HAP-1 (cell line): ENCODE measurements around the gene SPINK7.
"Not testable (repeated sequence)": the region's sequence is repeated elsewhere in the genome, so short reads cannot be mapped to it uniquely, and the experiment has no call there.

Source experiments
- DNase-seq, 2 experiments: peaks; one replicate each; pipeline ENCODE4 v3.0.0-alpha.2; 2016 to 2020; ENCODE audit warnings: low spot score in 2 of 2
- H3K27me3 ChIP-seq: fragments of 250-450 bp; sonication (Bioruptor Pico); 2 replicates; pipeline ENCODE4 v1.5.1; 2020; ENCODE audit warnings: low read depth, mild to moderate bottlenecking, moderate library complexity
- H3K36me3 ChIP-seq: fragments of 250-450 bp; sonication (Bioruptor Pico); replicated peaks from 2 replicates; pipeline ENCODE4 v1.5.1; 2020; ENCODE audit warnings: mild to moderate bottlenecking
- H3K4me1 ChIP-seq: fragments of 250-450 bp; sonication (Bioruptor Pico); 2 replicates; pipeline ENCODE4 v1.5.1; 2020; ENCODE audit warnings: mild to moderate bottlenecking
- H3K4me3 ChIP-seq: fragments of 250-450 bp; sonication (Bioruptor Pico); 2 replicates; pipeline ENCODE4 v1.5.1; 2020; ENCODE audit warnings: mild to moderate bottlenecking, moderate library complexity
- H3K9me3 ChIP-seq: fragments of 250-450 bp; sonication (Bioruptor Pico); 2 replicates; pipeline ENCODE4 v1.5.1; 2020; ENCODE audit warnings: mild to moderate bottlenecking, moderate library complexity
- in situ Hi-C: fragments of 300-500 bp; cut with MboI; formaldehyde crosslinking; loops from 3 replicates; pipeline ENCODE4 v1.14.3; 2020; ENCODE audit warnings: low sequenced_read_pairs, inconsistent platforms, mixed read lengths

SPINK7 gene

DNA sequence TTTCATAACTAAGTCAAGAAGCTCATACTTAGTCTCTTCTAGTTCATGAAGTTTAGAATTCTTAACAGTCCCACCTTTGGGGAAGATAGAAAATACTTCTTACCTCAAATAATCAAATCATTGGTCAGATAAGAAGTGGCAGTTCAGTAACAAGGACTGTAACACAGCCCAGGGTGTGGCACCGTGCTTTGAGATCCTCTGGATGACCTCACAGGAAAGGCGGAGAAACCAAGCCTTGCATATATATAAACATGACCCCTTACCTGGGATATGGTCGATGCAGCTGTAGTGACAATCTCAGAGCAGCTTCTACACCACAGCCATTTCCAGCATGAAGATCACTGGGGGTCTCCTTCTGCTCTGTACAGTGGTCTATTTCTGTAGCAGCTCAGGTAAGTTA is at the start of gene SPINK7:
Gene SPINK7, plus strand, starts transcription at position 271 of the 400 bp plus-strand sequence. Its CDS starts 61 bp downstream, at position 332.
- no peaks in the 10 kb centered on the region for H3K4me1 ChIP-seq
- DNase-seq, result no peak
- no peak within 1 kb of the TSS for H3K4me3 ChIP-seq
- no peaks in the 10 kb centered on the region for H3K36me3 ChIP-seq
- in situ Hi-C loops, result no loop called here
- no peaks in the 10 kb centered on the region for H3K9me3 ChIP-seq
- H3K27me3 ChIP-seq, result no peaks in the 10 kb centered on the region

DNA sequence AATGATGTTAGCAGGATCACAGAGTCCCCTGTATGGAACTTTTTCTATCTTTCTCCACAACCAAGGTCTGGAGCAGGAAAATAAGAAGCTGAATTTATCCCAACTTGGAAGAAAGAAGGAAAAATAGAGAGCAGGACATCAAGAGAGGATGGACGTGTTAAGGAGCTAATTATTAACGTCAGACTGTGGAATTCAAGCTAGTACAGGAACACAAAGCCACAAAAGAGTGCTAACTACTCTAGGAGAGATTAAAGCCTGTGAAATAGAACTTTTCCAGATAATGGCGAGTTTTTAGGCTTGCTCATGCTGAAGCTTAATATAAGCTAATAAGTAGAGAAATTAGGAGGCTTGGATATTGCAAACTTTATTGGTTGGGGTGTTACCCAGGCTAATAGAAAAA is 44.3 kb upstream of the SPINK7 start:
- no peaks in the 10 kb centered on the region for H3K36me3 ChIP-seq
- in situ Hi-C loops, result no loop called here
- no peak for DNase-seq
- no peaks in the 10 kb centered on the region for H3K27me3 ChIP-seq
- no peaks in the 10 kb centered on the region for H3K9me3 ChIP-seq
- no peaks in the 10 kb centered on the region for H3K4me1 ChIP-seq
- no peak overlapping the region for H3K4me3 ChIP-seq

DNA sequence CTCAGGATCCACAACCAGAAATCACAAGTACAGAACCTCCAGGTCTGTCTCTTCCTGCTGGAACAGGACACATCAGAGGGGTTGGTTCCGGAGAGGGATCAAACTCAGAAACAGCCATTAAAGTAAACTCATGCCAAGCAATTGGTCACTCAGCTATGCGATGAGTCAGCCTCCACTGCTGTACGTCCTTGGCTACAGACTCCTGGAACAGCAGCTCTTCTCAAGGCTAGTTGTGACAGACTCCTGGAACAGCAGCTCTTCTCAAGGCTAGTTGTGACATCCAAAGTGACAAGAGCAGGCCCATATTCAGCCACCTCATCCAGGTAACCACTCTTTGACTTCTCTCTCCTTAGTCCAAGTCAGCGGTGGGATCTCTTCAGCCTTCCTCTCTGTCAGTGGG is 43.7 kb upstream of the SPINK7 start, which contains the start of gene SPINK13:
Gene SPINK13, plus strand, starts transcription at position 229 of the 400 bp plus-strand sequence. CDS start 1,279 bp downstream, outside the sequence.
- no peaks in the 10 kb centered on the region for H3K4me1 ChIP-seq
- no peak within 1 kb of the TSS for H3K4me3 ChIP-seq
- H3K27me3 ChIP-seq, result no peaks in the 10 kb centered on the region
- in situ Hi-C loops, result no loop called here
- H3K36me3 ChIP-seq, result no peaks in the 10 kb centered on the region
- no peak for DNase-seq
- no peaks in the 10 kb centered on the region for H3K9me3 ChIP-seq

DNA sequence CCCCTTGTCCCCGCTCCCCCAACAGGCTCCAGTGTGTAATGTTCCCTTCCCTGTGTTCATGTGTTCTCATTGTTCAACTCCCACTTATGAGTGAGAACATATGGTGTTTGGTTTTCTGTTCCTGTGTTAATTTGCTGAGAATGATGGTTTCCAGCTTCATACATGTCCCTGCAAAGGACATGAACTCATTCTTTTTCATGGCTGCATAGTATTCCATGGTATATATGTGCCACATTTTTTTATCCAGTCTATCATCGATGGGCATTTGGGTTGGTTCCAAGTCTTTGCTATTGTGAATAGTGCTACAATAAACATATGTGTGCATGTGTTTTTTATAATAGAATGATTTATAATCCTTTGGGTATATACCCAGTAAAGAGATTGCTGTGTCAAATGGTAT is 37.1 kb upstream of the SPINK7 start:
- DNase-seq, H3K9me3 ChIP-seq, H3K36me3 ChIP-seq, H3K4me3 ChIP-seq, in situ Hi-C loops, H3K27me3 ChIP-seq, H3K4me1 ChIP-seq: not testable (repeated sequence)

DNA sequence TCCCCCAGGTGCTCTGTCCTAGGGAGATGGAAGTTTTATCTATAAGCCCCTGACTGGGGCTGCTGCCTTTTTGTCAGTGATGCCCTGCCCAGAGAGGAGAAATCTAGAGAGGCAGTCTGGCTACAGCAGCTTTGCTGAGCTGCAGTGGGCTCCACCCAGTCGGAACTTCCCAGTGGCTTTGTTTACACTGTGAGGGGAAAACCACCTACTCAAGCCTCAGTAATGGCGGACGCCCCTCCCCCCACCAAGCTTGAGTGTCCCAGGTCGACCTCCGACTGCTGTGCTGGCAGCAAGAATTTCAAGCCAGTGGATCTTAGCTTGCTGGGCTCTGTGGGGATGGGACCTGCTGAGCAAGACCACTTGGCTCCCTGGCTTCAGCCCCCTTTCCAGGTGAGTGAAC is 31.3 kb upstream of the SPINK7 start:
- H3K4me1 ChIP-seq, H3K36me3 ChIP-seq, in situ Hi-C loops, H3K27me3 ChIP-seq, H3K9me3 ChIP-seq, DNase-seq, H3K4me3 ChIP-seq: not testable (repeated sequence)

DNA sequence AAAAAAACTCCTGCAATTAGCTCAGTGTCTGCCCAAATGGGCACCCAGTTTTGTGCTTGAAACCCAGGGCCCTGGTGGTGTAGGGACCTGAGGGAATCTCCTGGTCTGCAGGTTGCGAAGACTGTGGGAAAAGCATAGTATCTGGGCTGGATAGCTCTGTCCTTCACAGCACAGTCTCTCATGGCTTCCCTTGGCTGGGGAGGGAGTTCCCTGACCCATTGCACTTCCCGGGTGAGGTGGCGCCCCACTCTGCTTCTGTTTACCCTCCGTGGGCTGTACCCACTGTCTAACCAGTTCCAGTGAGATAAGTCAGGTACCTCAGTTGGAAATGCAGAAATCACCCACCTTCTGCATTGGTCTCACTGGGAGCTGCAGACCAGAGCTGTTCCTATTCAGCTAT is 30.9 kb upstream of the SPINK7 start:
- H3K4me3 ChIP-seq, in situ Hi-C loops, H3K9me3 ChIP-seq, H3K36me3 ChIP-seq, H3K4me1 ChIP-seq, H3K27me3 ChIP-seq, DNase-seq: not testable (repeated sequence)

DNA sequence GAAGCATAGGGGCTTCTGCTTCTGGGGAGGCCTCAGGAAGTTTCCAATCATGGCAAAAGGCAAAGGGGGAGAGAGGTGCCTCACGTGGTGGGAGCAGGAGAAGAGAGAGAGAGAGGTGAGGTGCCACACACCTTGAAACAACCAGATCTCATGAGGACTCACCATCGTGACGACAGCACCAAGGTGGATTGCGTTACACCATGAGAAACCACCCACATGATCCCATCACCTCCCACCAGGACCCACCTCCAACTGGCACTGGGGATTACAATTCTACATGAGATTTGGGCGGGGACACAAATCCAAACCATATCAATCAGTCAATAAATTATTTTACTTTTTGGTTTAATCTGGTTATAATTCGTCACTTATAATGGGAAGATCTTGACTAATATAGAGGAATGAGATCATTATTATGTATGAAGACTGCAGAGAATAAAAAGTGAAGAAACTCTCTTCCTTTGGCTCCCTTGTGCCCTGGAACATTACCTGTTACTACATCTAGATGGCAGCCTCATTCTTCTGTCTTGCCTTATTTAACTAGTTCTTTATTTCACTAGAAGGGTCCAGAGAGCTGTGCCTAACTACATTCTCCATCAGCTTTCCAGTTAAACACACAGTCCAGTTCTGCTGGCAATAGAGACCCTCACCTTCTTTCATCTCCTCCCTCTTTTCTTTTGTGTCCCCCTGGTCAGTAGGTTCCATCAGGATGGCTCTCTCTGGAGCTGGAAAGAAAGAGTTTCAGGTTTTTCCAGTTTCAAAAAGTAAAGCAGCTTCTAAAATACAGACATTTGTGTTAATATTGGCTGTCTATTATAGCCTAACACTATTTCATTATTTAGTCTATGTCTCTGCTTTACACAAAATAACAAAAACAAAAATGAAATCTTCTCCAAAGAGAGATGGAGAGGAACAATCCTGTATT is 21.7 kb upstream of the SPINK7 start:
- Histone ChIP-seq H3K4me1 (no peaks in the 10 kb centered on the region), H3K9me3 (no peaks in the 10 kb centered on the region), H3K36me3 (no peaks in the 10 kb centered on the region), H3K27me3 (no peaks in the 10 kb centered on the region), H3K4me3 (no peak overlapping the region)
- no peak for DNase-seq
- in situ Hi-C loops, result no loop called here

DNA sequence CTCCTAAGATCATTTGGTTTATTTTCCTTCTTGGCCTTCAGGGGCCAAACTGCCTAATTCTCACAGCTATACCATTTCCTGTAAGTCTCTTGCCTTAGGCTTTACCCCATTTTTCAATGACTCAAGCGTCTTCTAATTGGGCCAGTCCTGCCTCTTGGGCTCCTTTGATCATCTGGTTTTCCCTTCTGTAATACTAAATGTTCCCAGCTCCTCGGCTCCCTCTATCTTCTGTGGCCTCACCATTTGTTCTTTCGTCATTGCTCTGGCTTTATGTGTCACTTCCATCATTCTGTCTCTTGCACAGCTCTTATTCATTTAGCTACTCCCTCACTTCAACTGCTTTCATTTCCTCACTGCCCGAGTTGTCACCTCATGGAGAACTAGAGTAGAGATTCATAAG is 14.5 kb upstream of the SPINK7 start:
- no peaks in the 10 kb centered on the region for H3K36me3 ChIP-seq
- H3K9me3 ChIP-seq, result no peaks in the 10 kb centered on the region
- DNase-seq, result no peak
- H3K4me1 ChIP-seq, result no peaks in the 10 kb centered on the region
- H3K27me3 ChIP-seq, result no peaks in the 10 kb centered on the region
- in situ Hi-C loops, result no loop called here
- no peak overlapping the region for H3K4me3 ChIP-seq

DNA sequence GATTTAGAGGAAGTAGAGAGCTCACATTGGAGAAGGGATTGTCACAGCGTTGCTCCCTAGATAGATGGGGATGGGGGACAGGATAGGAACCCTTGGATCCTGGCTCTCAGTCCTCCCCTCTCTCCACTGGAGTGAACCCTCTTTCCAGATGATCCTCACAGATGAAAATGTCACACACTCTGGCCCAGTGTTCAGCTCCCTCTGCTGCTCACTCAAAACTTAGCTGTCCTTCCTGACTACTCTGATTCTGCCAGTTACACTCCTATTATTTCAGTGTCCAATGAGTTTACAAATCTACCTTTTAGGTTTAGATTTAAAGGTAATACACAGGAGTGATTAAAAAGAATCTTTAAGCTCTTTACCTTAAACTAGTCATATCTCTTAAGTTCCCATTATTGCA is 5.8 kb upstream of the SPINK7 start:
- Histone ChIP-seq H3K36me3 (no peaks in the 10 kb centered on the region), H3K4me3 (no peak overlapping the region), H3K9me3 (no peaks in the 10 kb centered on the region), H3K4me1 (no peaks in the 10 kb centered on the region), H3K27me3 (no peaks in the 10 kb centered on the region)
- in situ Hi-C loops, result no loop called here
- no peak for DNase-seq

DNA sequence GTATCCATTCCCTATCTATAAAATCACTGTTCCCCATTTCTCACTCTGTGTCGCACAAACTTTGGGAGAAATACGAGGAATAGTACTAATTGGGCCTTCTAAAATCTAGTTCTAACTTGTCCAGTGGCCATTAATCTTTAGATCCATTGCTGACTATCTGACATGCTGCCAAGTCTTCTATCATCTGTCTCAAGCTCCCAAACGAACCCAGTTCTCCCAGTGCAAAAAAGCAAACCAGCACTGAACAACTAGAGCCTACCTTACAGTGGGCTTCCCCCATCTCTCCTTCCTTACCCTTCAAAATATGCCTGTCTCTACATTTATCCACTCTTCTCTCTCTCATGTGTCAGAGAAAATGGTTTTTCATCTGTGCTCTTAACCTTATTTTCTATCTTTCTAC is 3.2 kb upstream of the SPINK7 start:
- Histone ChIP-seq H3K36me3 (no peaks in the 10 kb centered on the region), H3K9me3 (no peaks in the 10 kb centered on the region), H3K4me3 (no peak overlapping the region), H3K4me1 (no peaks in the 10 kb centered on the region), H3K27me3 (no peaks in the 10 kb centered on the region)
- in situ Hi-C loops, result no loop called here
- DNase-seq, result no peak

DNA sequence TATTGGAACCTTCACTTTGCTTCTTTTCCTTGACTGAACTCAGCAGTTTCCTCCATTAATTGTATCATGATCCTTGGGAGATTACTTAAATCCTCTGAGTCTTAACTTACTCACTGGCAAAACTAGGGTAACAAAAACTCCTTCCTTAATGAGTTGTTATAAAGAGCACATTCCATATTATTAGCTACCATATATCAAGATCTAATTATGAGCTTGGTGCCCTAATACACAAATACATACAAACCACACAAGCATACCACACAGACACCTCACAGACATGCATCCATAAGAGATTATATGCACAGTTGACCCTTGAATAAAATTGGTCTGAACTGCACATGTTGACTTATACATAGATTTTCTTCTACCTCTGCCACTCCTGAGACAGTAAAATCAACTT is 2.5 kb upstream of the SPINK7 start:
- no peaks in the 10 kb centered on the region for H3K27me3 ChIP-seq
- in situ Hi-C loops, result no loop called here
- H3K36me3 ChIP-seq, result no peaks in the 10 kb centered on the region
- no peak overlapping the region for H3K4me3 ChIP-seq
- no peak for DNase-seq
- no peaks in the 10 kb centered on the region for H3K4me1 ChIP-seq
- H3K9me3 ChIP-seq, result no peaks in the 10 kb centered on the region

DNA sequence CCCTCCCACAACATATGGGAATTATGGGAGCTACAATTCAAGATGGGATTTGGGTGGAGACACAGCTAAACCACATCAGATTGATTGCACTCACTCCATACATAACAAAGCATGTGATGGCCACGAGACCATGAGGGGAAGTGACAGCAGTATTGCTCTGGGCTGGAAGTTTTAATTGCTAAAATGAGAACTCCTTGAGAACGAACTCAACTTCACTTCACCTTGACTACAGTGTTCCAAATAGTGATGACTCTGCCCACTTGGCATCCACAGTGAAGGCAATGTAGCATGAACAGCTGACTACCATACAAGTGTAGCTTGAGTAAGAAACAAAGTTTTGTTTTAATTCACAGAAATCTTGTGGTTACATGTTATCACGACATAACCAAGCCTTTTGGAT is 739 bp upstream of the SPINK7 start:
- no peak overlapping the region for H3K4me3 ChIP-seq
- DNase-seq, result no peak
- H3K9me3 ChIP-seq, result no peaks in the 10 kb centered on the region
- H3K4me1 ChIP-seq, result no peaks in the 10 kb centered on the region
- H3K27me3 ChIP-seq, result no peaks in the 10 kb centered on the region
- in situ Hi-C loops, result no loop called here
- H3K36me3 ChIP-seq, result no peaks in the 10 kb centered on the region

DNA sequence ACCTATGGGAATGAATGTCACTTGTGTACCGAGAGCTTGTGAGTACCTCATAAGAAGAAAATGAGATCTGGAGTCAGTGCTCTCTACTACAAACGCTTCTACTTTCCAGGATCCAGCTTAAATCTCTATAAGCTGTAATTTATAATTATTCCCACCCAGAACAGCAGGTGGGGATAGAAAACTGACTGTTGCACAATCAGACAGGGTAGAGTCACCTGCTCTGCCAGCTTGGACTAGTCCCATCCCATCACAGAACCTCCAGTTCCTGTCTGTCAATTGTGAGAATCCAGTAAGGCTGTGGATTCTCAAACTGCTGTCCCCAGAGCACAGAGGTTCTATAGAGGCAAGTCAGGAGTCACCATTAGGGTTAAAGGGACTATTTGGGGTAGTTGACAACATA is 2.0 kb downstream of the SPINK7 start:
- DNase-seq, result no peak
- in situ Hi-C loops, result no loop called here
- no peaks in the 10 kb centered on the region for H3K36me3 ChIP-seq
- H3K4me3 ChIP-seq, result no peak overlapping the region
- H3K27me3 ChIP-seq, result no peaks in the 10 kb centered on the region
- H3K9me3 ChIP-seq, result no peaks in the 10 kb centered on the region
- no peaks in the 10 kb centered on the region for H3K4me1 ChIP-seq

DNA sequence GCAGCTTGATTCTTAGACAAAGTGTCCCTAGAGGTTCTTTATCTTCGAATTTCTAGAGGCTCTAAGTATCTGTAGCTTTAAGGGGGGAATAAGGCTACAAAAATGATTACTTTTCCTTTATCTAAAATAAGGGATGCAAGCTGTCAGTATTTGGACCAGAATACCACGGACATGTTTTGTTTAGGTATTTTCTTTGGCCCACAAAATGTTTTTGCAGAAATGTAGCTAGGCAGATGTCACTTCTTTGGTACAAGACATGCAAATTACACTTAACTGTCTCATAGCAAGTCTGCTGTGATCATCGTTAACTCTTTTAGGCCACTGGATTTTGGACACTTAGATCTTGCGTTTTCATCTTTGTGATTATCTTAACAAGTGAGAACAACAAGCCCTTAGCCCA is 2.5 kb downstream of the SPINK7 start:
- H3K4me1 ChIP-seq, result no peaks in the 10 kb centered on the region
- no peak overlapping the region for H3K4me3 ChIP-seq
- DNase-seq, result no peak
- H3K36me3 ChIP-seq, result no peaks in the 10 kb centered on the region
- H3K9me3 ChIP-seq, result no peaks in the 10 kb centered on the region
- in situ Hi-C loops, result no loop called here
- no peaks in the 10 kb centered on the region for H3K27me3 ChIP-seq
